ENCODE measurements around the gene PLEKHH1.

Gene PLEKHH1

GRCh38 chr14:67532998-67533753 is at the start of gene PLEKHH1:
TSS of gene PLEKHH1 (plus strand) at chr14:67533290. CDS start at chr14:67541868, 8,578 bp downstream.
- peak; percentile 60 for DNase-seq

- DNase-seq: no peak
These were observed 49.4 kb upstream of the PLEKHH1 start for GRCh38 chr14:67483579-67484285.

GRCh38 chr14:67485501-67486095 is 47.5 kb upstream of the PLEKHH1 start:
- no peak for DNase-seq

DNA sequence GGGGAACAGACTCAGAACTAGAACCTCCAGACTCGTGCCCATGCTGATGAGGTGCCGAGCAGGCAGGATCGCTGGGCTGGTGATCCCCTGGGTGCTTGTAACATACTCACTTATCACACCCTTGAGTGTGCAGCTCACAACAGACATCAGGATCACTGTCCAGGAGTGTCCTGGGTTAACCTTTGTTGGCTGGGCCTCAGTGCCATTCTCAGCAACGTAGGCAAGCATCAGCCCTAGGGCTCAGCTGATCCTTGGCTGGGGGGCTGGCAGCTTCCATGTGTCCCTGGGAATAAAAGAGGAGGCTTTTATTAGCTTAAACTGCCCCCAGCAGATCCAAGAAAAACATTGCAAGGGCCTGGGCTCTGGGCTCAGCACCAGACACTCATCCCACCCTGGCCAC is 46.2 kb upstream of the PLEKHH1 start:
- DNase-seq: no peak

DNA sequence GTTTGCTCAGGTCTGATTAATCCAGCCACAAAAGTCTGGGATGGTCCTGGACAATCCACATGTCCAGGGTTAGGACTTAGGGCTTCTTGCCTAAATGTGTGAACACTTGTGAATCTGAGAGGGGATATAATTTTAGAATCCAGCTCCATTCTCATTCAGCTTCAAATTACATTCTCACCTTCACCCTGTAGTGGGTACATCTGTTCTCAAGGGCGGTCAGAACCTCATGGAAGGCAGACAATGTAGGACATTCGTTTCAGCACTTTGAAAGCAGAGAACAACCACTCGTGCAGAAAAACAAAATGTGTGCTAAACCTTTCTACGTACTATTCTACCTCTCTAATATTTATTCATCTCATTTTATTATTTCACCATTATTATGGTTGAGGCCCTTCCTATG is 45.8 kb upstream of the PLEKHH1 start:
- DNase-seq: no peak

- DNase-seq: no peak
These were observed 44.9 kb upstream of the PLEKHH1 start, which contains the start of gene TMEM229B for GRCh38 chr14:67487937-67488893. TSS of gene TMEM229B (minus strand) at chr14:67488721. CDS start at chr14:67473923, 14,798 bp downstream.

GRCh38 chr14:67490196-67490595 is 42.9 kb upstream of the PLEKHH1 start:
- no peak for DNase-seq

GRCh38 chr14:67491285-67491684 is 41.8 kb upstream of the PLEKHH1 start:
- no peak for DNase-seq

DNA sequence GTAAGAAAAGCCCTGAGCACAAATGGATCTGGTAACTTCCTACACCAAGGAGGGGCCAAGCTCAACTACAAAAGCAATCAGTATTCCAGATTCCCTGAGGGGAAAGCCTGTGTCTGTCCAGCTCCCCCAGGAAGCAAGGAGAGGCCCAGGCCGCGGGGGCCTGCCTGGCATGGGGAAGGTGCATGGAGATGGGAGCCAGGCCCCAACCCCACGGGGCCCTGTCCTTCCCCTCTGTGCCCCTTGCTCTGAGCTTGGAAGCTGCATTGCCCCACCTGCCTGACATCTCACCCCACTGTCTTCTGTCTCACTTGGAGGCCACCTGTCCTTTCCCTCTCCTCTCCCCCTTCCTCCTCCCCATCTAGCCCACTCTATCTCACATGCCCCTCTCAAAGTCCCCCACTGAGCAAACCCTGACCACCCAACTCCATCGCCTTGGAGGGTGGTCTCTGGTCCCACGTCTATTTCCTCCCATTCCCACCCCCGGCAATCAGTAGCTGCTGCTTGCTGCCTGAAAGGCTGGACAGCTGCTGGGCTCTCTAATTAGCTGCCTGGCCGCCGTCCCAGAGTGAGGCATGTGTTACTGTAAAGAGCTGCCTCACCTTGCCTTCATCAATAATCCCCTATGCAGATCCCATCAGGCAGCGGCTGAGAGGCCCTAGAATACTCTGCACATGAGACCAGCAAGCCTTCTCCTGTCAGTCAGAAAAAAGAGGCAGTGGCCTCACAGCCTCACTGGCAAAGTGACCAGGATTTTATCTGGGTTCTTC is 41.2 kb upstream of the PLEKHH1 start:
- no peak for DNase-seq

DNA sequence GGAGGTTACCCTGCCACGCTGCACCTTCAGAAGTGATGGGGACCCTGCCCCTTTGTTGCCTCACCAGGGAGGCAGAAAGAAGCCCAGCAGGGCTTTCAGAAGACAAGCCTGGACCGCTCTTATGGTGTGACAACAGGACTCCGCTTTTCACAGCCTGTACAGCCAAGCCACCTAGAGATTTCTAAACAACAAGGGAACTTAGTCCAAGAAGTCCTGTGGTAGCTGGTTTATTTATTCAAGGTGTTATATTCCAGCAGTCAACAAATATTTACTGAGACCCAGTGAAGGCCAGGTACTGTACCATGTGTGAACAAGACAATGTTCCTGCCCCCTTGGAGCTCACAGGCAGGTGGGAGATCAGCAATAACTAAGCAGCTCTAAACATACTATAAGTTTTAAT is 40.6 kb upstream of the PLEKHH1 start:
- no peak for DNase-seq

DNA sequence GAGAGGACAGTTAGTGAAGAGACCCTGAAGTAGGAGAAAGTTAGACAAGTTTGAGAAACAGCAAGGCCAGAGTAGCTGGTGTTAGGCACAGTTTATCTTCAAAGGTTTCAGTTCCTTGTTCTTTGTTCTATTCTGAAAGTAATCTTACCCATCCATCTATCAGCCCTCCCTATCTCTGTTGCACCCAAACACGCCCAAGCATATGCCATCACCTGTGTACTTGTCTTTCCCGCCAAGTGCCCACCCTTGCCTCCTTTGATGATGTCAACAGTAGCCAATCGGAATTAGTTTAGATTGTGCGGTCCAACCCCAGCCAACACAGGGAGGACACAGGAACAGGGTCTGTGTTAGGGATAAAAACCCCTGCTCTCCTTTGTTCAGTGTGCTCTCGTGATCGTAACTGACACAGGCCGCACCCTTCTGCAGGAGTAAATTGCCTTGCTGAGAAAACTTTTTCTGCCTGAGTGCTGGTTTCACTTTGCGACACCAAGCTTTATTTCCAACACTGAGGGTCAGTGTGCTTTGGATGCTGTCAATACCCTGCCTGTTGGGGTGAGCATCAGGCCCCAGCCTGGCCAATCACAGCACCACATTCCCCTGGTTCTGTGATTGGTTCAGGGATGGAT is 39.9 kb upstream of the PLEKHH1 start:
- DNase-seq: no peak

- DNase-seq: no peak
These were observed 37.3 kb upstream of the PLEKHH1 start for GRCh38 chr14:67495827-67496226.

DNA sequence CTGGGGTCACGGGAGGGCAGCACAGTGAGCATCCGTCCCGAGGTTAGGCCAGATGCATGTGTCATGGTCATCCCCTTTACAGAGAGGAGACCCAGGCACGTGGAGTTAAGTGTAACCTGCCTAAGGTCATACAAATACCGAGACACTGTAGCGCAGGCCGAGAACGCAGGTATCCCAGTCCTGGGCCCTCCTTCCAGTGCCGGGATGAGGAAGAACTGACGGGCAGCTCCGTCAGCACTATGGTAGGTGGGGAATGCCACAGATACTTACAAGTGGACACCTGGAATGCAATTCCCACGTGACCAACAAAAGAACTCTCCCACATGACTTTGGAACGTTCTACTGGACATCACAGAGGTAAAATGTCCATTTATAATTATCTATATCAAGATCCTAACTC is 35.9 kb upstream of the PLEKHH1 start:
- DNase-seq: no peak

DNA sequence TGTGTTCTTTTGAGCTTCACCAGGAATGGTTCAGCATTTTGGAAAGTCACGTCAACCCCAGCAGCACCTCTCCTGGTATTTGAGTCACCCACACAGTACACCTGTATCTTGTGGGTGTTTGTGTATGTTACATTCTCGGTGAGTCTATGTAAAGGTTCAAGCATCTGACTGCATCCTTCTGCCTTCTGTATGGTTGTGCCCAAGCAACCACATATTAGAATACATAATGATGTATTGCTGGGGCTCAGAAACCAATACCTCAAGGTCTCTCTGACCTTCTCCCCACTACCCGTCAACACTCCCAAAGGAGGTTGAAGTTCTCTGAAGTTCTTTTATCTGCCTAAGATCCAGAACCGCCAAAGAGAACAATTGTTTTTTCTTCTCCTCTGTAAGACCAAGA is 35.4 kb upstream of the PLEKHH1 start:
- DNase-seq: no peak

GRCh38 chr14:67500981-67501380 is 32.1 kb upstream of the PLEKHH1 start:
- no peak for DNase-seq

DNA sequence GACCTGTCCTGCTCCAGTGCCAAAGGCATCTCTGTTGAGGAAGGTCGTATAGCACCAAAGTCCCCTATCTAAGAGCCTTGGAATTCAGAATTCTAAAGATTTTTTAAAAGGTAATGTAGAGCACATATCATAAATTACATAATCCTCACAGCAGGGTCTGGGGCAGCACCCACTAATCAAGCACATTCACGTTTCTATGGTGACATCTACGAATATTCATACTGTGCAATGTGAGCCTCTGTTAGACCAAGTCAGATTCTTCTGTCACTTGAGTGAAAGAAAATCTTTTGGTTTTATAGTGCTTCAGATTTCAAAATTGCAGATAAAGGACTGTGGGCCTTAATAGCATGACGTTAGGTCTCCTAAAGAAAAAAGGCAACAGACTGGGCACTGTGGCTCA is 31.4 kb upstream of the PLEKHH1 start:
- no peak for DNase-seq

GRCh38 chr14:67502867-67503266 is 30.2 kb upstream of the PLEKHH1 start:
- no peak for DNase-seq

GRCh38 chr14:67503331-67503730 is 29.8 kb upstream of the PLEKHH1 start:
- DNase-seq: no peak

- DNase-seq: no peak
These were observed 27.8 kb upstream of the PLEKHH1 start for GRCh38 chr14:67505254-67505653.

DNA sequence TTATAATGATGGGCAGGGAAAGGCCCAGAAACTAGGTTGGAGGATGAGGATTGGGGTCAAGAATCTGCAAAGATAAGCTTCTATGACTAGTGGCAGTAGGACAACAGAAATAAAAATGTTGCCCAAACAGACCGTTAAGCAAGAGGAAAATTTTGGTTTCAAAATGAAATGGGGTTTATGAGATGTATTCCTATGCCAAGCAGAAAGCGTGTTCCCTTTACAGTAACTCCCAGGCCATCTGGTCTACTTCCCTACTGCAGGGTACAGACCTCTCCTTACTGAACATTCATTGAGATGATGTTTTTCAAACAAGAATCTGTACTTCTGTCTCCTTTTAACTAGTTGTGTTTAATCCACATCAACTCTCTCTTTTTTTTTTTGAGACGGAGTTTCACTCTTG is 24.1 kb upstream of the PLEKHH1 start:
- no peak for DNase-seq

GRCh38 chr14:67510121-67510520 is 23.0 kb upstream of the PLEKHH1 start:
- DNase-seq: no peak

DNA sequence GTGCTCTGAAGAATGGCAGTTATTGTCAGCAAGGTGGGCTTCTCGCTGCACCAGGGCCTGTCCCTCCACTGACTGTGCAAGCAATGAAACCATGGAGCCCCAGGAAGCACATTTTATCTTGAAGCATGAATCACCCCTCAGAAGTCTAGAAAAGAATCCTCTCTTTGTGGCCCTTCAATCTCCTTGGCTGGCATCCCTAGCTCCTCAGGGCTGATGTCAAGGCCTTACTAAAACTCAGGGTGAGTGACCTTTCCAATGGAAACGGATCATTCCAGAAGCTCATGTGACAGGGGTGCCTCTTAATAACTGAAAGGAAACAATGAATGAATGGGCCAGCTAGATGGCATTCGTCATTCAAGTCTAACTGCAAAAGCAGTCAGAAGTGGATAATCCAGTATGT is 22.3 kb upstream of the PLEKHH1 start:
- DNase-seq: no peak
